ENCODE measurements around the gene RHD. TPM values are rescaled to one million over a fixed set of nuclear protein-coding genes. Genes with fewer than 3 reads are reported as not detected.
"Not testable (repeated sequence)": the region's sequence is repeated elsewhere in the genome, so short reads cannot be mapped to it uniquely, and the experiment has no call there.

RHD gene
- total and polyA plus RNA-seq, 10 of the 15 experiments (the other 5 are each of a cell fraction or from before 2014, with no cell fraction given): 0.02 to 0.34 (median 0.18) TPM; not detected in 6

GRCh38 chr1:25275648-25276047, 3.3 kb downstream of the RHD start:
- H3K36me3 ChIP-seq (ENCODE audit: control insufficient read depth in 2 of 2, insufficient read depth in 2 of 2, low read length in 1 of 2); CTCF ChIA-PET; intact Hi-C loops (cut with micrococcal nuclease; ENCODE audit: unreplicated experiment); BruUV-seq (replicated peaks); SMC1A ChIA-PET (ENCODE audit: uncharacterized antibody, unreplicated experiment); H3K27ac ChIP-seq (ENCODE audit: control insufficient read depth, insufficient read depth); H3K4me1 ChIP-seq (ENCODE audit: control insufficient read depth, insufficient read depth, low read length); DNase-seq (ENCODE audit: low read depth, low spot score); H3K27me3 ChIP-seq (replicated peaks in 1 of 2; ENCODE audit: control insufficient read depth in 2 of 2, insufficient read depth in 2 of 2, low read length in 1 of 2); H4K20me1 ChIP-seq (ENCODE audit: control insufficient read depth, insufficient read depth); RAD21 ChIA-PET (ENCODE audit: unreplicated experiment); H3K4me3 ChIP-seq; H2AFZ ChIP-seq (ENCODE audit: control insufficient read depth, low read depth, low read length); H3K4me2 ChIP-seq (ENCODE audit: control insufficient read depth, insufficient read depth); H3K79me2 ChIP-seq (ENCODE audit: control insufficient read depth, insufficient read depth, low read length); ATAC-seq; H3K9me3 ChIP-seq (replicated peaks; ENCODE audit: control insufficient read depth, insufficient read depth, low read length); H3K9ac ChIP-seq (ENCODE audit: control insufficient read depth, insufficient read depth, low read length); FAIRE-seq; POLR2A ChIA-PET; in situ Hi-C loops (cut with MboI): not testable (repeated sequence)
- WGBS (ENCODE audit: insufficient coverage, insufficient replicate concordance, low lambda C conversion rate, missing lambda C conversion rate): 44% methylated on average over 4 of the region's 4 CpGs

- intact Hi-C loops (cut with micrococcal nuclease; ENCODE audit: unreplicated experiment); H3K4me3 ChIP-seq; FAIRE-seq; SMC1A ChIA-PET (ENCODE audit: uncharacterized antibody, unreplicated experiment); H3K9ac ChIP-seq (ENCODE audit: control insufficient read depth, insufficient read depth, low read length); H3K79me2 ChIP-seq (ENCODE audit: control insufficient read depth, insufficient read depth, low read length); CTCF ChIA-PET; H2AFZ ChIP-seq (ENCODE audit: control insufficient read depth, low read depth, low read length); H3K4me1 ChIP-seq (ENCODE audit: control insufficient read depth, insufficient read depth, low read length); H3K27me3 ChIP-seq (replicated peaks in 1 of 2; ENCODE audit: control insufficient read depth in 2 of 2, insufficient read depth in 2 of 2, low read length in 1 of 2); BruUV-seq (replicated peaks); ATAC-seq; H3K9me3 ChIP-seq (replicated peaks; ENCODE audit: control insufficient read depth, insufficient read depth, low read length); H3K36me3 ChIP-seq (ENCODE audit: control insufficient read depth in 2 of 2, insufficient read depth in 2 of 2, low read length in 1 of 2); in situ Hi-C loops (cut with MboI); H3K27ac ChIP-seq (ENCODE audit: control insufficient read depth, insufficient read depth); H4K20me1 ChIP-seq (ENCODE audit: control insufficient read depth, insufficient read depth); RAD21 ChIA-PET (ENCODE audit: unreplicated experiment); H3K4me2 ChIP-seq (ENCODE audit: control insufficient read depth, insufficient read depth); DNase-seq (ENCODE audit: low read depth, low spot score); POLR2A ChIA-PET: not testable (repeated sequence)
- 0% methylated on average over 1 of the region's 1 CpG for WGBS (ENCODE audit: insufficient coverage, insufficient replicate concordance, low lambda C conversion rate, missing lambda C conversion rate)
These were observed 5.0 kb downstream of the RHD start for GRCh38 chr1:25277295-25277694.

GRCh38 chr1:25278358-25278757, 6.0 kb downstream of the RHD start:
- POLR2A ChIA-PET; H3K4me3 ChIP-seq; H3K9me3 ChIP-seq (replicated peaks; ENCODE audit: control insufficient read depth, insufficient read depth, low read length); intact Hi-C loops (cut with micrococcal nuclease; ENCODE audit: unreplicated experiment); H3K9ac ChIP-seq (ENCODE audit: control insufficient read depth, insufficient read depth, low read length); H4K20me1 ChIP-seq (ENCODE audit: control insufficient read depth, insufficient read depth); H2AFZ ChIP-seq (ENCODE audit: control insufficient read depth, low read depth, low read length); H3K79me2 ChIP-seq (ENCODE audit: control insufficient read depth, insufficient read depth, low read length); SMC1A ChIA-PET (ENCODE audit: uncharacterized antibody, unreplicated experiment); H3K4me2 ChIP-seq (ENCODE audit: control insufficient read depth, insufficient read depth); in situ Hi-C loops (cut with MboI); BruUV-seq (replicated peaks); H3K4me1 ChIP-seq (ENCODE audit: control insufficient read depth, insufficient read depth, low read length); H3K27ac ChIP-seq (ENCODE audit: control insufficient read depth, insufficient read depth); CTCF ChIA-PET; H3K27me3 ChIP-seq (replicated peaks in 1 of 2; ENCODE audit: control insufficient read depth in 2 of 2, insufficient read depth in 2 of 2, low read length in 1 of 2); RAD21 ChIA-PET (ENCODE audit: unreplicated experiment); DNase-seq (ENCODE audit: low read depth, low spot score); ATAC-seq; FAIRE-seq; H3K36me3 ChIP-seq (ENCODE audit: control insufficient read depth in 2 of 2, insufficient read depth in 2 of 2, low read length in 1 of 2): not testable (repeated sequence)
- WGBS (ENCODE audit: insufficient coverage, insufficient replicate concordance, low lambda C conversion rate, missing lambda C conversion rate): 0% methylated on average over 2 of the region's 2 CpGs

- intact Hi-C loops (cut with micrococcal nuclease; ENCODE audit: unreplicated experiment); H3K4me1 ChIP-seq (ENCODE audit: control insufficient read depth, insufficient read depth, low read length); POLR2A ChIA-PET; H3K27me3 ChIP-seq (replicated peaks in 1 of 2; ENCODE audit: control insufficient read depth in 2 of 2, insufficient read depth in 2 of 2, low read length in 1 of 2); H3K9me3 ChIP-seq (replicated peaks; ENCODE audit: control insufficient read depth, insufficient read depth, low read length); H3K27ac ChIP-seq (ENCODE audit: control insufficient read depth, insufficient read depth); H3K79me2 ChIP-seq (ENCODE audit: control insufficient read depth, insufficient read depth, low read length); in situ Hi-C loops (cut with MboI); FAIRE-seq; H3K36me3 ChIP-seq (ENCODE audit: control insufficient read depth in 2 of 2, insufficient read depth in 2 of 2, low read length in 1 of 2); RAD21 ChIA-PET (ENCODE audit: unreplicated experiment); DNase-seq (ENCODE audit: low read depth, low spot score); H3K4me3 ChIP-seq; CTCF ChIA-PET; ATAC-seq; H3K9ac ChIP-seq (ENCODE audit: control insufficient read depth, insufficient read depth, low read length); SMC1A ChIA-PET (ENCODE audit: uncharacterized antibody, unreplicated experiment); BruUV-seq (replicated peaks); H3K4me2 ChIP-seq (ENCODE audit: control insufficient read depth, insufficient read depth); H4K20me1 ChIP-seq (ENCODE audit: control insufficient read depth, insufficient read depth); H2AFZ ChIP-seq (ENCODE audit: control insufficient read depth, low read depth, low read length): not testable (repeated sequence)
- WGBS (ENCODE audit: insufficient coverage, insufficient replicate concordance, low lambda C conversion rate, missing lambda C conversion rate): 83% methylated on average over 3 of the region's 8 CpGs
These were observed 6.5 kb downstream of the RHD start for GRCh38 chr1:25278790-25279189.
